ENCODE measurements around the gene NRP2.

Gene NRP2

DNA sequence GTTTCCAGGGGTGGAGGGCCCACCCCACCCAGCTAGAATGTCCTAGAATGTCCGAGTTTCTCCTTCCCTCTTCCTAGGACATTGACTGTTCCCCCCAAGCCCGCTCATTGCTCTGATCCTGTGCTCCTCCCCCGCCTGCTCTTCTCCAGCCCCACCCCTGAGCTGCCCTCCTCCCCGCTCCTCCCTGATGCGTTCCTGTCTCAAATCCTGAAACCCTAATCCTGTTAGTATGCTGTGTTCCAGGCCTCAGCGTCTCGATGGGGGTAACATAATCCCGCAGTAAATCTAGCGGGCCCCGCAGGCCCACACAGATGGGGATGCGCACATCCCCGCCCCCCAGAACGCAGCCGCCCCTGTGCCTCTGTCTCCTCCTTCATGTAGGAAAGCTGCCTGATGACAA lies 51.3 kb downstream of the NRP2 start:
- no peak for DNase-seq

DNA sequence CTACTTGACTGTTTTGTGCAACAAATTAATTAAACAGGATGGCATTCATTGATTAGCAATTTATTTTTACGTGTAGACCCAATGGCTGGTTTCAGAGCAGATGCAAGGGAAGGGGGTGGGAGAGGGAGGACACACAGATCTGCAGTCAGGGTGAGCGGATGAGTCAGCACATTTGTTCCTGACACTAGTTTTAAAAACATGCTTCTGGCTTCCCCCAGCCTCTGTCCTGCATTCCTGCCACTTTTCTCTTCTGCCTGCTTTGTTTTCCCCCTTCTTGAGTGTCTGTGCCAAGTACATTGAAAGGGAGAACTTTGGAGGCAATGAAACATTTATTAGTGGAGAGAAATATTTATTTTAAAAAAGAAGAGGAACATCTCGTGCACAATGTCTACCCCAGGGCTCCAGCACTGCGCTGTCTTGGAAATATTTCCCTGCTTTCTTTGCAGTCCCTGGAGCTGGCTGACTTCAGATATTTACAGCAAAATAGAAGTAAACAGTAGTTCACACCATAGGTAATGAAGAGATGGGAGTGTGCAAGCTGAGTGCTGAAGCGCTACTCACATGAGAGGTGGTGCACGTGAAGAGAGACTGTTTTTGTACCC lies 52.2 kb downstream of the NRP2 start:
- DNase-seq = no peak

DNA sequence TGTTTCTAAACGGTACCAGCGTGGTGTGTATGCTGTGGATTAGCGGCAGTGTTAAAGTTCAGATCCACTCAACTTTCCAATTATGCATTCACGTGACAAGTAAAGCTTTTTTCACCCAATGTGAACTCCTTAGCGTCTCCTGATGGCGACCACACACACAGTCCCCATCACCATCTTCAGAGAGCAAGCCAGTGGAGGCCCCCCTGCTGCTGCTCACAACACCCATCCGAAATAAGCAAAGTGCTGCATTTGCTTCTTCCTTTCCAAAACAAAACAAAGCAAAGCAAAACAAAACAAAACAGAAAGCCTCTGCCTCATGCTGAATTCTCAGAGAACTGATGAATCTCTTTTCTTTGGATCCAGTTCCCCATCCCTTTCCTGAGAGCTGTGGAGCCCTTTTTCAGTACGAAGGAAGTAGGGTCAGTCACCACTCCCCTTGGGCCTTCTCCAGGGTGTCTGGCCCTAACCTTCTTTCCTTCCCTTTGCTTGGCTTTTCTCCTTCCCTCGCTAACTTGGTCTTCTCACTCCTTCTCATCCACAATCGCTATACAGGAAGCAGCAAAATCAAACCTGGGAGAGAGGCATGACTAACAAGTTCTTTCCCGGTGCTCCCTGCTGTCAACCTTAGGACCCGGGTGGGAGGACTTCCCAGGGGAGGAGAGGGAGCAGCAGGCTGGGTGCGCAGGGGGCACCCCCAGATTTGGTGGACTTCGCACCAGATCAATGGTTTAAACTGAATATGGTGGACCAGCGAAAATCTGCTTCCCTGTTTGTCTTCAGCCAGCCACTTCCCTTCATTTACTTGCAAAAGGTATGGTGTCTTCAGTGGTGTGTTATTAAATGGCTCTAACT lies 56.0 kb downstream of the NRP2 start:
- no peak for DNase-seq

DNA sequence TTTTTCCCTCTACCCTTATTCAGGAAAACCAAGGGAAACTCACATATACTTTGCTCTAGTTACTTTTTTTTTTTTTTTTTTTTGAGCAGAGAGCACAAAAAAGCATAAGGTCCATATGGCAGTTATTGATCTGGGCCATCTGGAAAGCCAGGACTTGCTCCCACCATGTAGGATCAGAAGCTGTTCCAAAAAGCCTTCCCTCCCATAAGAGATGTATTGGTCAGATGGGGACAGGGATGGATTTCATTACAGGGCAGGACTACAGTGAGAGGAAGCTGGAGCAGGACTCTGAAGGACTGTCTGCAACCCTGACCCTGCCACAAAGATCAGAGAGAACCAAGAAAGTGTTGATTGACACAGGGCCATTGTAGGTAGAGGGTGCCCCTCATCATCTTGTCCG lies 57.3 kb downstream of the NRP2 start:
- no peak for DNase-seq

DNA sequence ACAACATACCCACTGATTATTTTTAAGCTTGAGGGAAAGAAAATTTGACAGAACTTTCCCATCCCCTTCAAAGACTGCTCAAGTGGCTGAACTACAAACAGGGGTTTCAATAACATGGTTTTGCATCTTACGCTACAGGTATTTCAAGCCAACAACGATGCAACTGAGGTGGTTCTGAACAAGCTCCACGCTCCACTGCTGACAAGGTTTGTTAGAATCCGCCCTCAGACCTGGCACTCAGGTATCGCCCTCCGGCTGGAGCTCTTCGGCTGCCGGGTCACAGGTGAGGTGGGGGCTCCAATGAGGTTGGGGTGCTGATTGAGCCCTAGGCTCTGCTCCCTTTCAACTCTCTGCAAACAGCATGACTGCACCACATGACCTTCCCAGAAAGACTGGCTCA lies 58.1 kb downstream of the NRP2 start:
- no peak for DNase-seq

DNA sequence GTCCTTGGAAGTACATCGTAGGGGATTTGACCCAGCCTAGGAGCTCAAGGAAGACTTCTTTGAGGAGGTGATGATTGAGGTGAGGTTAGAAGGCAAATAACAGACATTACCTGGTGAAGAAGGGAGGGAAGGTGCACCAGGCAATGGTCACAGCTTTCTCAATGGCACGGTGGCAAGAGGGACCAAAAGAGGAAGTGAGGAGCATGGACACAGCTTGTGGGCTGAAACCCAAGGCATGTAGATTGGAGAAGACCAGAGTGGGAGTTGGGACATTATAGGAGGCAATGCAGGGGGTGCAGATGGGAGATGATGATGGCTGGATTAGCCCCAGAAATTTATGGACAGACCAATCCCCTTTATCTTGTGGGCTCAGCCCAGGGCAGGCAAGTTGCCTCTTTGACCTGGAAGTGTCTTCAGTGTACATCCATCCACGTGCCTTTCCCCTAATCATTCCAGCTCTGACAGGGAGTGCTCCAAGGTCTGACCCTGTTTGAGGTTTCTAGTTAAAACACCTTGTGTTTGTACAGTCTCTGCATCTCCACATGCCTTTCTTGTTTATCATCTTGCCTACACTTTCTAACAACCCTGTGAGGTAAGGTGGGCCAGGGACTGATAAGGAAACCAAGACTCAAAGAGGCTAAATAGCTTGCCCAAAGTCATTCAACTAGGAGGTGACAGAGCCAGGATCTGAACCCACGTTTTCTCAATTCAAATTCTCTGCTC lies 59.1 kb downstream of the NRP2 start:
- DNase-seq = no peak

DNA sequence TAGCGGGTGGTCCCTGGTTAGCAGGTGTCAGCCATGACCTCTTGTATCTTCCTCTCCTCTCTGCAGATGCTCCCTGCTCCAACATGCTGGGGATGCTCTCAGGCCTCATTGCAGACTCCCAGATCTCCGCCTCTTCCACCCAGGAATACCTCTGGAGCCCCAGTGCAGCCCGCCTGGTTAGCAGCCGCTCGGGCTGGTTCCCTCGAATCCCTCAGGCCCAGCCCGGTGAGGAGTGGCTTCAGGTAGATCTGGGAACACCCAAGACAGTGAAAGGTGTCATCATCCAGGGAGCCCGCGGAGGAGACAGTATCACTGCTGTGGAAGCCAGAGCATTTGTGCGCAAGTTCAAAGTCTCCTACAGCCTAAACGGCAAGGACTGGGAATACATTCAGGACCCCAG lies 60.8 kb downstream of the NRP2 start:
- no peak for DNase-seq

DNA sequence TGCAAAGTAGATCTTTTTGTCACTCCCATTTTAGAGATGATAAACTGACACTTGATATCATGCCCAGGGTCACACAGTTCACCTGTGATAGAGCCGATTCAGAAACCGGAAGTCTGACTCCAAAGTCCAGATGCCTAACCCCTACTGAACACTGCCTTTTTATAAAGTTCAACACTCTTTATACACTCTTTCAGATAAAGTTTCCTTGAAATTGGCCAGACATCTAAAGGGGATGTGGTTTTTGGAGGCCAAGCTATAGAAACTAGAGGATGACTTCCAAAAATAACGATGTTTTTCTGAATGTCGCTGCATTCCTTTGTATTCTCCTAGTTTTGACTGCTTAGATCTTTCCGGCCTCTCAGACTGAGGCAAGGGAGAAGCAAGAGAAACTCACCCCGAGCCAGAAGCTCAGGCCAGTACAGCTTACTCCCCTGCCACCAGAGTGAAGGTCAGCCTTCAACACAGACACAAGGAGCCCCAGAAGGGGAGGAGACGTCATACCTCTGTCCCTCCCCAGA lies 61.8 kb downstream of the NRP2 start:
- no peak for DNase-seq

DNA sequence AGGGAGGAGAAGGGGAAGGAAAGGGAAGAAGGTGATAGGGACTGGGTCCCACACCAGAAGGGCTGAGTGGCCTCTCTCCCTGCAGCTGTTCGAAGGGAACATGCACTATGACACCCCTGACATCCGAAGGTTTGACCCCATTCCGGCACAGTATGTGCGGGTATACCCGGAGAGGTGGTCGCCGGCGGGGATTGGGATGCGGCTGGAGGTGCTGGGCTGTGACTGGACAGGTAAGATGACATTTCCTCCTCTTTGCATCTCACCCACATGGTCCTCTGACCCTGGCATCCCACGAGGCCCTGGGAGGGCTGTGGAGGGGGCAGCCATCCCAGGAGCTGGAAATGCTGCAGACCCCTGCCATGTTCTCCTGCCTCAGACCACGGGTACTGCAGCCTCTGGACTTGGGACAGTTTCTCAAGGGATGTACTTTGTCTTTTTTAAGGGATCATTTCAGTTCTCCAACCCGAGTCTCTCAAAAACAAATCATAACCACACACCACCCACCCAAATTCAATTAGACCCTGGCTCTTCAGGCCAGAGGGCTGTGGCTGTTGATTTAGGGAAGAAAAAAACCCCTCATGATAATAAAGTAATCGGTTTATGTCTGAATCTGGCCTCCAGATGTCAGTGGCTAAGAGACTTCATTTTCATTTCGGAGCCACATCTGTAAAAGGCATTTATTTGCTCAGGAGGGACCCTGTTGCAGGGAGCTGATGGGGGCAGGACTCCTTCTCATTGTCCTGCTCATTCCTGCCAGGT lies 63.5 kb downstream of the NRP2 start:
- DNase-seq = no peak

DNA sequence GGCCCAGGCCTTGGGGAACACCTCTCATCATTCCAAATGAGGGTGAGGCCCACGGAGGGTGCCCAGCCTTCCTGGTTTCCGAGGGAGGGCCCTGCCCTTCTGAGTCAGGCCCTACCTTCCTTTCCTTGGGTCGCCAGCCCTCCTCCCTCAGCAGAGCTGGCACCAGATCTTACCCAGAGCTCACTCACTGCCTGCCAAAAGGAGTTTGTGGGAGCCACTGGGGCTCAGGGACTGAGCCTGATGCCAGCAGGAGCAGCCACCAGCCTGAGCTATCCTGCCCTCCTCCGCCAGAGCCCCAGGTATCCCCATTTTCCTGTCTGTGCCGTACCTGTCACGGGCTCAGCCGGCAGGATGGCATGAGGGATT lies 64.1 kb downstream of the NRP2 start:
- DNase-seq = no peak

DNA sequence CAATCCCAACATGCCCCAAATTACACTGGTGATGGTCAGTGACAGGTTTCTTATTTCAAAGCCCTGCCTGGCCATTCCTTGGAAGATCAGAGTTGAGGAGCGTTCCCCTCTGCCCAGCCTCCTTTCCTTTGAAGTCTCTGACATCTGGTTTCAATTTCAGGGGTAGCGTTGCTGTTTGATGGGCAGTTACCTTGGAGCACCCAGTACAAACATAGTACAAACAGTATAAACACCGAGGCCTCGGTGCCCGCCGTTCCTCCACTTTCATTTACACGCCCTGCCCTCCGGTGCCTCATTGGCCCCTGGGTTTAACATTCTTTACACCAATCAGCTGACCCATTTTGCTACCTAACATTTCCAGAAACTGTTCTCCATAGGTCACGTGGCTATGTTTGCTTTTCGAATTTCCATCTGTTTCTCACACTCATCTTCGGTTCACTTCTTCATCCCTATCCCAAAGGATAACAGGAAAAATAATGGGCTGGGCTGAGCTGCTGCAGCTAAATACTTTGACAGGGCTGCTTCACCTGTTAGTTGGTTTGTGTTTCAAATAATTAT lies 65.6 kb downstream of the NRP2 start:
- DNase-seq = no peak

DNA sequence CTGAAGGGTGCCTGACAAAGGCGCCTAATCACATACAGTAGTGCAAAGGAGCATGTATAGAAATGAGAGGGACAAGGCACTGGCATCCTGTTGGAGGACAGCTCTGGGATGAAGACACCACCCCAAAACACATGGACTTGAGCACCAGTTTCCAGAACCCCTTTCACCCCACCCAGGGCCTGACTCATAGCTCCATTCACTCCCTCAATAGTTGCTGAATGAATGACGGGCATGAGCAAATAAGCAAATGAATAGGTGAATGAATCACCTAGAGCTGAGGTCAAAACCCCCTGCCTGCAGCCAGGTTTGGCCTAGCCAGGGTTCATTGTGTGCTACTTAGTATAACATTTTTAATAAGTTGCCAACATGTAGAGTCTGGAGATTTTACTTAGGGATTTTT lies 66.3 kb downstream of the NRP2 start:
- no peak for DNase-seq

DNA sequence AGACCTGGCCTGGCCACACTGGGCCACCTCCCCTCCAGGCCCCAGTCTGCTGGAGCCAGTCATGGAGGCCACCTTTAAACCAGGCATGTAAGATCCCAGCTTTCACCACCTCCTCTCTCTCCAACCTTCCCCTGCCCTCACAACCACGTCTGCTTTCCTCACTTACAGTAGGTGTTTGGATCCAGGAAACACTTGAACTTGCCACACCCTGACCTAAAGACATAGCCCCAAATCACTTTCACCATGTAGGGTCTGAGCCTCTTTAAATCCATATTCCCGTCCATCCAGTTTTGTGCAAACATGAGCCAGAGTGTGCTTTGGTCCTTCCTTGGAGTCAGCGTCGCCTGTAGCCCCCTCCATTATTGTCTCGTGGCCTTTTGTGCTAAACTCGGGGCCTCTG lies 66.8 kb downstream of the NRP2 start:
- no peak for DNase-seq

DNA sequence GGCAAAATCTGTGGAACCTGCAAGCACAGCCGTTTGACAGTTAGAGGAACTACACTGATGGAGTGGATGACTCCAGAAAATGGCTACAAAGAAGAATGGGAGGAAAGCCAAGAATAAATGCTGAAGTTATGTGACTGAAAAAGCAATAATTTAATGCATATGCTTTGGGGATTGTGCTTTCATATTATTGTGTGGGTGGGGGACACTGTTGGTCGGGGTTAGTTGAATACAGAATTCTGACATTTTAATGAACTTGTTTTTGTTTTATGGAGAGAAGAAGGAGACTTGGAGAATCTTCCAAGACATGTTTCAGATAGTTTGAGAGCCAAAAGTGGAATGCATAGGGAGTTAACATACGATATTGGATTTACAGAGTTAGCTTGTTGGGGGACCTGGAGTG lies 68.5 kb downstream of the NRP2 start:
- DNase-seq = no peak

DNA sequence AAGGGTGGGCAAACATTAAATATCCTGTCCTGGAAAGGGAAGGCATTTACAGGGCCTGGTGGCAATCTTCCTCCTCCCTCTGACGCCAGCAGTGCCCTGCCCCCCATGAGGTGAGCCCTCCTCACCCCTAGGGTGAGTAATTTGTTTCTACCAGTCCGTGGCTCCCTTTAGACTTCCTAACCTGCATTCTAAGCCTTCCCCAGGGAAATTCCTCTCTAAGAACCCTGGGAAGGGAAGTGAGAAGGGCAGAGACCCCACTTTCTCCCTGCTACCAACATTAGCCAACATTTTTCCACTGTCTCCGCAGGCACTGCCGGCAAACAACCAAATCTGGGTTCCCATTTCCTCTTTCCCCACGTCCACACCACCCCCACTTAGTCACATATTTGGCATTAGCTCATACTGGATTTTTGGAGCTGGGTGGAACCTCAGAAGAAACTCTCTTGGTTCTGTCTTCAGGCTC lies 69.3 kb downstream of the NRP2 start:
- DNase-seq = no peak

DNA sequence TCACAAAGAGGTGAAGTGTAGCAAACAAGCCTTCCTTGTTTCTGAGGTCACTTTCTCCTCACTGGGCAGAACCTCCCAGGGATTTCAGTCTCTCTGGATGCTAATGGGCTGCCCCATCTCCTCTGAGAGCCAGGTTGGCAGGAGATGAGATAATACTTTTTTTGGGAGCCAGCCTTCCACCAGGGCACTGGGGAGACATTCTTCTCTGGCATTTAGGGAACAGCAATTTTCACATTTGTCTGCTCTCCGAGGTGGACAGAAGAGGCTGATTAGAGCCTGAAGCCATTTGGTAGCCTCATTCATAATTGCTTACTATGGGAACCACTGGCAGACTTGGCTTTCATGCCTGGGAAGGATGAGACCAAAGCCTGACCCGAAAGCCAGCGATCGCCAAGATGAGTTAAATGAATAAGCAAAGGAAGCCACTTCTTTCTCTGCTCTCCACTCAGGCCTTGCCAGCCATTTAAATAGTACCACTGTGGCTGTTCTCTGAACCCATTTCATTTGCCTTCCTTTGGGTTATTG lies 70.1 kb downstream of the NRP2 start:
- no peak for DNase-seq

DNA sequence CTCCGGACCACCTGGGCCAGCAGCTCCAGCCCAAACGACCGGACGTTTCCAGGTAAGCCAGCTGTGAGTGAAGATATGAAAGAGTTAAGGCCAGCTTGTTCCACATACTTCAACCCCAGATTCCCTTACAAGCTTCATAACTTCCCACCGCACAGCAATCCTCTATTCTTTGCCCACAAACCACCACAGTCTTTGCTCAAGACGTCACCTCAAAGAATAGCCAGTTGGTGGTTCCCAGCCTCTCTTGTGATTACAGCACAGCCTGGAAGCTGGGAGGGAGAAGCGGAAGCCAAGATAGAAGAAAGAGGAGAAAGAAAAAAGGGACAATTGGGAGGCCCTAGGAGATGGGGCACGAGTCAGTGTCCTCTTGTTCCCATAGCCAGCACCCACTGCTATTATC lies 70.6 kb downstream of the NRP2 start:
- DNase-seq = no peak

DNA sequence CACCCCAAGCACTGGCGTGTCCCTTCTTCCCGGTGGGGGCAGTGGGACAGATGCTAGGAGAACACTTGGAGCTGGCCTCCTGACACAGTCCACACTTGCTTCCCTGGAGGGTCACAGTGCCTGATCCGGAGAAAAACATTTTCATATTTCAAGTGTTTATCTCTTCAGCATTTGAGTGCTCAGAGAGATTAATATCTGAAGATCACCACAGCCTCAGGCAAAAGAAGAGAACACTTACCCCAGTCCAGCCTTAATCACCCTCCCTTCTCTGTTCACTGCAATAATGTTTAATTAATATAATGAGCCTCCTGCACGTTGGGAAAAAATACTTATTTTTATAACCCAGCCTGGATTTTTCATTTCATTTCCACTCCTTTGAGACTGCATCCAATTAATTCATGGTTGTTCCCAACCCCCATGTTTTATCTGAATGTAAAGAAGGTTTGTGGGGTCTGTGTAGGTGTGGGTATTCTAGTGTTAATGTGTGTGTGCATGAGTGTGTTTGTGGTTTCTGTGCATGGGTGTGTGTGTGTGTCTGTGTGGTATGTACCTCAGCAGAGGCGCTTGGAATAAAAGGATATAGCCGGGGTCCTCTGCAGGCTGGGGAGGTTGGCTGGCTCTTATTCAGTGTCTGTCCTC lies 72.1 kb downstream of the NRP2 start:
- DNase-seq = no peak

DNA sequence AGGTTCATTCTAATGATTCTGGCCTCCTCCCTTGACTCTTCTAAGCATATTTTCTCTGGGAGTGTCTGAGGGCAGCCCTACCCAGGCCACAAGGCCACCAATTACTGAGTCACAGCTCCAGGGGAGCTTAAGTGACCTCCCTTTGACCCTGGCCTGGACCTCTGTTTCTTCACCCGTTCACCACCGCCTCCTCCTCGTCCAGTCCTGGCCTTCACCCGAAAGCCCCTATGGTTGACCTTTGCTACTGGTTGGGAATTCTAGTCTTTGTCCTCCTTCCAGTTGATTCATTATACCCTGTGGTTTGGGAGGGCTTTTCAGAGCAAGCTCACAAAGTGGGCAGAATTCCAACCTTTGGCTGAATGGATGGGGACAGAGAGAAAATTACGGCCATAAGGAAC lies 72.6 kb downstream of the NRP2 start:
- no peak for DNase-seq

DNA sequence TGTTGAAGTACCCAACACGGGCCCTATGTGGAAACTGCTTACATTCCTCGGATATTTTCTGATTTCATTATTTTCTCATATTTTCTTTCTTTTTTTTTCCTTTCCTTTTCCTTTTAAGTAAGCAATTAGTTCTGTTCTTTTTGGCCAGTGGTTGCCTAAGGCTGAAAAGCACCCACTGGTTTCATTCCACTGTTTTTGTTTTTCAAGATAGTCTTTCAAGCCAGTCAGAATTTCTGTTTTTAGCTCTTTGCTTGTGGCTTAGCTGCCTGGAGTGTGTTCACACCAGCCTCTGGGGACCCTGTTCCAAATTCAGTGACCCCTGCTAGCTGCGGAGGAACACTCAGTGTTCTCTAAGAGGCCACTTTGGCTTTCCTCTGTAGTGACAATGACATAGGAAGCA lies 73.6 kb downstream of the NRP2 start:
- DNase-seq = no peak

DNA sequence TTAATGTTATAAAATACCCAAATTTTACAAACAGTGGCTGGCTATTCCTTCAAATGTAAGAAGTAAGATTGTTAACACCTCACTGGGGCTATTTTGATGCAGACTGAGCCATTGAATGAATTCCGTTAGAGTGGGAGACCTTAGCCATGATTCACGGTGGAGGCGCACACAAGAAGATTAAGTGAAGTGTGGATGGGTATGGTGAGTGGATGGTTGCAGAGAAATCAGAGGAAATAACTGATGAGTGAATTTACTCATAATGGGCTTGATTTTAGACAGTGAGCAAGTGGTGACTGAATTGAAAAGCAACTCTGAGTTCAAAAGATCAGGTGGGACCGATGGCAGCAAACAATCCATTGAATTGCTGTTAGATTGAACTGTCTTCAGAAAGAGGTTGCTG lies 75.0 kb downstream of the NRP2 start:
- no peak for DNase-seq

DNA sequence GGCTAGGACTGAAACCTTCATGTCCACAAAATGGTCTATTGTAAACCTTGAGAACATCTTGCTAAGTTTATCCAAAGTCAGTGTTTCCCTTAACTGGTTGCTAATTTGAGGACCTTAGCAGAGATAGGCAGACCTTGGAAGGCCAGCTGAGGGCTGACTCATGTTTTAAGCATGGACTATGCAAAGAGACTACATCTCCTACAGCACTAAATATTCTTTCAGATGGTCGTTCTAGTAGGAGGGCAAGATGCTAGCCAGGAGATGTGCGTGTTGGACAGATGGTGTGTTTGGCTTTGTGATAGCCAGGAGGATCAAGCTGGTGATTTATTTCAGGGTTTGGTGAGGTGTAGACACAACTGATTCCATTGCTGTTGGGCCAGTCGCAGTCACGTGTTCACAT lies 75.8 kb downstream of the NRP2 start:
- no peak for DNase-seq

Measured in NCI-H187 treated with DMSO at 0.1 percent for 48 hours (cell line).